GM21619 (cell line): ENCODE results near the gene FHIP2A.
"Not testable (repeated sequence)": the region's sequence is repeated elsewhere in the genome, so short reads cannot be mapped to it uniquely, and the experiment has no call there.

ENCODE experiments used
- ATAC-seq: cut with Tn5 transposase; IDR thresholded peaks from one replicate; pipeline ENCODE4 v1.9.1; 2021; ENCODE audit not compliant: unreplicated experiment

The FHIP2A gene

GRCh38 chr10:114816308-114816707 is 5.3 kb upstream of the FHIP2A start:
- ATAC-seq, result no peak

GRCh38 chr10:114819322-114819721 is 2.3 kb upstream of the FHIP2A start:
- no peak for ATAC-seq

- ATAC-seq, result peak; percentile 34
These were observed 399 bp downstream of the FHIP2A start for GRCh38 chr10:114821915-114822443.

- ATAC-seq, result peak; percentile 20
These were observed 980 bp downstream of the FHIP2A start for GRCh38 chr10:114822444-114823076.

GRCh38 chr10:114823077-114823463 is 1.5 kb downstream of the FHIP2A start:
- no peak for ATAC-seq

GRCh38 chr10:114824391-114824790 is 2.8 kb downstream of the FHIP2A start:
- ATAC-seq, result no peak

GRCh38 chr10:114825513-114826253 is 4.1 kb downstream of the FHIP2A start:
- peak; percentile 54 for ATAC-seq

GRCh38 chr10:114829160-114829909 is 7.8 kb downstream of the FHIP2A start:
- no peak for ATAC-seq

- ATAC-seq, result no peak
These were observed 9.7 kb downstream of the FHIP2A start for GRCh38 chr10:114831186-114831867.

- ATAC-seq, result no peak
These were observed 16.1 kb downstream of the FHIP2A start for GRCh38 chr10:114837690-114838089.

- ATAC-seq, result no peak
These were observed 18.3 kb downstream of the FHIP2A start for GRCh38 chr10:114839901-114840300.

- ATAC-seq, result no peak
These were observed 24.6 kb downstream of the FHIP2A start for GRCh38 chr10:114845978-114846693.

- not testable (repeated sequence) for ATAC-seq
These were observed 25.9 kb downstream of the FHIP2A start for GRCh38 chr10:114847517-114847916.

- ATAC-seq, result no peak
These were observed 28.1 kb downstream of the FHIP2A start for GRCh38 chr10:114849674-114850073.

GRCh38 chr10:114850126-114850525 is 28.5 kb downstream of the FHIP2A start:
- ATAC-seq, result no peak

GRCh38 chr10:114851336-114851735 is 29.8 kb downstream of the FHIP2A start:
- ATAC-seq, result no peak

- no peak for ATAC-seq
These were observed 30.6 kb downstream of the FHIP2A start for GRCh38 chr10:114852197-114852596.

- no peak for ATAC-seq
These were observed 33.3 kb downstream of the FHIP2A start for GRCh38 chr10:114854906-114855305.

- no peak for ATAC-seq
These were observed 34.4 kb downstream of the FHIP2A start for GRCh38 chr10:114855776-114856543.
